ENCODE measurements around the gene LENG1. TPM values are rescaled to one million over a fixed set of nuclear protein-coding genes. Genes with fewer than 3 reads are reported as not detected.
A peak's percentile ranks its signal among the peaks of the same experiment; 100 is the strongest.

The LENG1 gene
- total and polyA plus RNA-seq, 10 donors: 7.4 to 14.6 (median 9.0) TPM

DNA sequence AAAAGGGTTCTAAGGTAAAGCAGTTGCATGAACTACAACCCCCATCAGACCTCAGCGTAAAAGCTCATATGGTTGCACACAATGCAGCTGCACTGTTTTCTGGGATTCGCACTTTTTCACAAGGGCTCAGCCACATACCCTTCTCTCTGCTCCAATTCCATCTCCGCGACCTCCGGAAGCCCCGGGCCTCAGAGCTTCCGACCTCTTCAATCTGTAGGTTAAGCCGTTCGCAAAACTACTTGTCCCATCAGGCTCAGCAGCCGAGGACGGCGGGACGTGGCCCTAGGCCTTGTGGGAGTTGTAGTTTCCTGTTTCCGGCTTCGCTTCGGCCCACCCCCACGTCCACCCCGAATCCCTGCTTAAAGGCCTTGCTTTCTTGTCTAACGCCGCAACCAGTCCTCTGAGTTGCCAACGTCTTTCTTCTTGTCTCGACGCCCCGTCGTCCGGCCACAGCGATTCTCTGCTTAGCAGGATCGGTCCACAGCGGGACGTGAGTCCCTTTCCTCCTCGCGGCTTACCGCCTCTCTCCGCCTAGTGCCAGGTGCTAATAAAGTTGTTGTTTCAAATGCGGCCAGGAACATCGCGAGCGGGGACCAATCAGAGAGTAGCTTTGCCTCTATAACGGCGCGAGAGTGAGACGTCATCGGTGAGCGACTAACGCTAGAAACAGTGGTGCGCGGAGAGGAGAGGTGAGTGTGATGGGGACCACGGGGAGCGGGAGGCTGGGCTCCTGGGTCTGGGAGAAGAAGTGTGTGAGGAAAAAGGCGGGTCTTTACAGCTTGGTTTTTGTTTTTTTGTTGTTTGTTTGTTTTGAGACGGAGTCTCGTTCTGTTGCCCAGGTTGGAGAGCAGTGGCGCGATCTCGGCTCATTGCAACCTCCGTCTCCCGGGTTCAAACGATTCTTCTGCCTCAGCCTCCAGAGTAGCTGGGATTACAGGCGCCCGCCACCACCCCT, 44.1 kb downstream of the LENG1 start, which contains the start of the genes PRPF31 and TFPT:
TSS of gene PRPF31 (plus strand) at position 646 of the 955 bp plus-strand sequence. CDS start 2,525 bp downstream, outside the sequence.
TSS of gene TFPT (minus strand) at position 549 of the 955 bp plus-strand sequence. CDS start at position 161, 388 bp downstream.
- WGBS, 5 donors: 0 to 1% (median 0%) methylated on average over 60 of the region's 60 CpGs
- Histone ChIP-seq H3K27ac (peak within 1 kb of the TSS; percentile 82 to 95 (median 92)), H3K4me1 (peaks cover 17 to 48% (median 33%) of the 10 kb centered on the region in 6 donors), H3K4me3 (peak within 1 kb of the TSS; percentile 85 to 98 (median 92)), H3K9me3 (no peaks in the 10 kb centered on the region), H3K36me3 (peaks cover 4 to 60% (median 30%) of the 10 kb centered on the region in 6 donors), H3K27me3 (replicated peaks in 1 of 7) (no peaks in the 10 kb centered on the region)
- intact Hi-C loops (cut with DNase I; ENCODE audit: low total_unique reads): no loop called here
- peak; percentile 96 for DNase-seq
- TF ChIP-seq POLR2A (IDR thresholded peaks at IDR 0.05) (peak; percentile 44 to 80 (median 56)), POLR2AphosphoS5 (IDR thresholded peaks at IDR 0.05) (peak; percentile 93 to 98 (median 95))
- TF ChIP-seq, protein P1, sequence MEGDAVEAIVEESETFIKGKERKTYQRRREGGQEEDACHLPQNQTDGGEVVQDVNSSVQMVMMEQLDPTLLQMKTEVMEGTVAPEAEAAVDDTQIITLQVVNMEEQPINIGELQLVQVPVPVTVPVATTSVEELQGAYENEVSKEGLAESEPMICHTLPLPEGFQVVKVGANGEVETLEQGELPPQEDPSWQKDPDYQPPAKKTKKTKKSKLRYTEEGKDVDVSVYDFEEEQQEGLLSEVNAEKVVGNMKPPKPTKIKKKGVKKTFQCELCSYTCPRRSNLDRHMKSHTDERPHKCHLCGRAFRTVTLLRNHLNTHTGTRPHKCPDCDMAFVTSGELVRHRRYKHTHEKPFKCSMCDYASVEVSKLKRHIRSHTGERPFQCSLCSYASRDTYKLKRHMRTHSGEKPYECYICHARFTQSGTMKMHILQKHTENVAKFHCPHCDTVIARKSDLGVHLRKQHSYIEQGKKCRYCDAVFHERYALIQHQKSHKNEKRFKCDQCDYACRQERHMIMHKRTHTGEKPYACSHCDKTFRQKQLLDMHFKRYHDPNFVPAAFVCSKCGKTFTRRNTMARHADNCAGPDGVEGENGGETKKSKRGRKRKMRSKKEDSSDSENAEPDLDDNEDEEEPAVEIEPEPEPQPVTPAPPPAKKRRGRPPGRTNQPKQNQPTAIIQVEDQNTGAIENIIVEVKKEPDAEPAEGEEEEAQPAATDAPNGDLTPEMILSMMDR (IDR thresholded peaks at IDR 0.05 in 8 of 11, conservative IDR thresholded peaks at IDR 0.05 in 3 of 11): peak in 2 of 11 experiments; percentile 9 to 15

DNA sequence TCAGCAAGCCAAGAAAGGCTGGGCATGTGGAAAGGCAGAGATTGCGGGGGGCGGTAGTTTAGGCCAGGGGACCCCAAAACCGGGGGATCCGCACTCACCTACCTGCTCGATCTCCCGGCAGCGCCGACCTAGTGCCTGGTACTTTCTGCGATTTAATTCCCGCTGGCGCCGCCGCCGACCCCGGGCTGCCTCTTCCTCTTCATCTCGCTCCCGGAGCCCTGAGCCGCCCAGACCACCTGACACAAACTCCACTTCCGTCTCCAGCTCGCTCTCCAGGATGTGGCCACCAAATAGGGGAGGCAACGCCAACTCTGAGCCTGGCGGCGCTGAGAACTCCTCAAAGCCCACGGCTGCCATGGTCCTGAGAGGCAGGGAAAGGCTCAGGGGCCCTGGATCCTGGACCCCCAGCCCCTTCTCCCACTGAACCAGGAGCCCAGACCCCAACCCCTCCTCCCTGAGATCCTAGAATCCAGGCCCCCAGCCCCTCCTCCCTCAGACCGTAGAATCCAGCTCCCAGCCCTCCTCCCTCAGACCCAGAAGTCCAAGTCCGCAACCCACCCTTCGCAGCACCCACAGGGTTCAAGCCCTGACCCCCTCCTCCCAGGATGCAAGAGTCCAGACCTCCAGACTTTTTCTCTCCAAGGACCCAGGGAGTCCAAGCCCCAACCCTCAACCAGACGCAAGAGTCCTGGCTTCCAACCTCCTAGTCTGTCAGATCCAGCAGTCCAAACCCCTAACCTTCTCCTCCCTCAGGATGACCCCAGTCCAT, 45.0 kb downstream of the LENG1 start:
- intact Hi-C loops (cut with DNase I; ENCODE audit: low total_unique reads): no loop called here
- Histone ChIP-seq H3K4me3 (peak overlapping the region; percentile 85 to 98 (median 92)), H3K36me3 (peaks cover 4 to 60% (median 31%) of the 10 kb centered on the region in 6 donors), H3K4me1 (peaks cover 17 to 48% (median 33%) of the 10 kb centered on the region in 6 donors), H3K27me3 (replicated peaks in 1 of 7) (no peaks in the 10 kb centered on the region), H3K9me3 (no peaks in the 10 kb centered on the region), H3K27ac (peak overlapping the region; percentile 82 to 95 (median 92))
- TF ChIP-seq POLR2AphosphoS5 (IDR thresholded peaks at IDR 0.05) (peak; percentile 72 to 81 (median 77)), POLR2A (IDR thresholded peaks at IDR 0.05) (no peak)
- TF ChIP-seq, protein P1 (IDR thresholded peaks at IDR 0.05 in 8 of 11, conservative IDR thresholded peaks at IDR 0.05 in 3 of 11): no peak
- 2 to 7% (median 6%) methylated on average over 26 to 28 of the region's 28 CpGs for WGBS, 5 donors
- DNase-seq: peak; percentile 90

DNA sequence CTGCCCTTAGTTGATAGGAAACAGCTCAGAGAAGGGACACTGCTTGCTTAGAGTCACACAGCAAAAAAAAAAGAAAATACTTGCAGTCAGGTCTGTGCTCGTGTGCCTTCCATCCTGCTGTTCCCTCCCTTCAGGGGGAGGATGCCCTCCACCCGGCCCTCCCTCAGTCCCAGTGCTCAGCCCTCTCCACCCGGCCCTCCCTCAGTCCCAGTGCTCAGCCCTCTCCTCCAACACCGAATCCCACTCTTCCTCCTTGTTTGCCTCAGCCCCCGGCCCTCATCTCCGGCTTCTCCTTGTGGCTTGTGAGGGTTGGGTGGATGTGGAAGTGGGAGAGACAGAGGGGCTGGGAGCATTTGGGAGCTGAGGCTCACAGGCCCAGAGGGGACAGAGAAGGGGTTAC, 49.9 kb downstream of the LENG1 start:
- Histone ChIP-seq H3K36me3 (peaks cover 0 to 92% (median 60%) of the 10 kb centered on the region in 6 donors), H3K9me3 (no peaks in the 10 kb centered on the region), H3K4me1 (peaks cover 6 to 35% (median 14%) of the 10 kb centered on the region in 6 donors), H3K27ac (no peak overlapping the region), H3K27me3 (replicated peaks in 1 of 7) (no peaks in the 10 kb centered on the region), H3K4me3 (no peak overlapping the region)
- intact Hi-C loops (cut with DNase I; ENCODE audit: low total_unique reads): no loop called here
- TF ChIP-seq POLR2AphosphoS5 (IDR thresholded peaks at IDR 0.05): no peak
- TF ChIP-seq, protein P1 (IDR thresholded peaks at IDR 0.05 in 8 of 11, conservative IDR thresholded peaks at IDR 0.05 in 3 of 11): no peak
- TF ChIP-seq POLR2A (IDR thresholded peaks at IDR 0.05): no peak
- no peak for DNase-seq
- 84 to 90% (median 87%) methylated on average over 5 to 6 of the region's 6 CpGs for WGBS, 5 donors

Data from spleen (tissue), 11 donors.